ENCODE data around the gene GIN1.
A peak's percentile ranks its signal among the peaks of the same experiment; 100 is the strongest.
"Not testable (repeated sequence)": the region's sequence is repeated elsewhere in the genome, so short reads cannot be mapped to it uniquely, and the experiment has no call there.

Gene GIN1

DNA sequence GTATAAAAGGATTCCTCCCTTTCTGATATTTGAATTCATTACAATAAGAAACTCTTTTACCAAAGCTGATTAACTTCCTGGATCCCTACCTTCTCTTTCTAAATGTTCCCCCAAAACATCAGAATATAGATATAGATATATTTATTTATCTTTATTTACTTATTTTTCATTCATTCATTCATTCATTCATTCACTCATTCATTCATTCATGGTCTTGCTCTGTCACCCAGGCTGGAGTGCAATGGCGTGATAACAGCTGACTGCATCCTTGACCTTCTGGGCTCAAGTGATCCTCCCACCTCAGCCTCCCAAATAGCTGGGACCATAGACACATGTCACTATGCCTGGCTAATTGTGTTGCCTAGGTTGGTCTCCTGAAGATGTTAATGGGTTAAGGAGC lies 30.7 kb downstream of the GIN1 start:
- DNase-seq (ENCODE audit: low spot score), result no peak
- POLR2A ChIA-PET (ENCODE audit: low non-redundant PET), result no interaction called here

GRCh38 chr5:103086547-103086946 lies 33.4 kb downstream of the GIN1 start:
- peak; percentile 5 for DNase-seq (ENCODE audit: low spot score)
- TF ChIP-seq CTCF (conservative IDR thresholded peaks at IDR 0.05; ENCODE audit: low read depth), result no peak
- ChIA-PET POLR2A (ENCODE audit: low non-redundant PET) (no interaction called here), CTCF (interaction anchor here (0.7 kb wide), 1 partner anchor 18 kb away, joined by 3 read pairs; no protein-coding TSS in a partner anchor)
- no peak overlapping the region for H3K27ac ChIP-seq

More for the DNA sequence above, 30.7 kb downstream of the GIN1 start:
- H3K27ac ChIP-seq, result no peak overlapping the region
- no peak for TF ChIP-seq CTCF (conservative IDR thresholded peaks at IDR 0.05; ENCODE audit: low read depth)
- CTCF ChIA-PET, result no interaction called here

DNA sequence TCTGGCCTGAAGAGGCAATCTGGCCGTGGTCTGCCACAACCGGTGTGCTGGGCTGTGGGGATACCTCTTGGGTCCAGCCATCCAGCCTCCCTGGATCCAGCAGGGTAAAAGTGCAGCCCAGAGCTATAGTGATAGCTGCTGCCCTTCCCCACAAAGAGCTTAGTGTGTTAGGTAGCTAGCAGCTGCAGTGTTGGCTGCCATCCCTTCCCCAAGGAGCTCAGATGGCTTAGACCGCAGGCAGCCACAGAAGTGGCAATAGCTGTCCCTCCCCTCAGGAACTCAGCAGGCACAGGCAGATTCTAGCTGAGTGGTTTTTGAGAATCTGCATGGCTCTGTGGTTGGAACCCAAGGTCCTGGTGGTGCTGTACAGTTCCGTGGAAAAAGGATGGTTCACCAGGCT lies 40.1 kb downstream of the GIN1 start:
- no peak overlapping the region for H3K27ac ChIP-seq
- TF ChIP-seq CTCF (conservative IDR thresholded peaks at IDR 0.05; ENCODE audit: low read depth), result no peak
- DNase-seq (ENCODE audit: low spot score), result no peak
- POLR2A ChIA-PET (ENCODE audit: low non-redundant PET), result no interaction called here
- CTCF ChIA-PET, result no interaction called here

DNA sequence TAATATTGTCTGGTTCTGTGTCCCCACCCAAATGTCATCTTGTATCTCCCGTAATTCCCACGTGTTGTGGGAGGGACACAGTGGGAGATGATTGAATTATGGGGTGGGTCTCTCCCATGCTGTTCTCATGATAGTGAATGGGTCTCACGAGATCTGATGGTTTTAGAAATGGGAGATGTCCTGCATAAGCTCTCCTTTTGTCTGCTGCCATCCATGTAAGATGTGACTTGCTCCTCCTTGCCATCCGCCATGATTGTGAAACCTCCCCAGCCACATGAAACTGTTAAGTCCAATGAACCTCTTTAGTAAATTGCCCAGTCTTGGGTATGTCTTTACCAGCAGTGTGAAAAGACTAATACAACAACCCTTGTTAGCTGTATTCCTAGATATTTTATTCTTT lies 44.5 kb downstream of the GIN1 start:
- H3K27ac ChIP-seq, result no peak overlapping the region
- TF ChIP-seq CTCF (conservative IDR thresholded peaks at IDR 0.05; ENCODE audit: low read depth), result no peak
- ChIA-PET POLR2A (ENCODE audit: low non-redundant PET) (no interaction called here), CTCF (interaction anchor here (0.6 kb wide), 1 partner anchor 513 kb away, joined by 3 read pairs; no protein-coding TSS in a partner anchor)
- DNase-seq (ENCODE audit: low spot score), result no peak

GRCh38 chr5:103073500-103073899 lies 46.4 kb downstream of the GIN1 start:
- CTCF ChIA-PET; POLR2A ChIA-PET (ENCODE audit: low non-redundant PET): not testable (repeated sequence)

DNA sequence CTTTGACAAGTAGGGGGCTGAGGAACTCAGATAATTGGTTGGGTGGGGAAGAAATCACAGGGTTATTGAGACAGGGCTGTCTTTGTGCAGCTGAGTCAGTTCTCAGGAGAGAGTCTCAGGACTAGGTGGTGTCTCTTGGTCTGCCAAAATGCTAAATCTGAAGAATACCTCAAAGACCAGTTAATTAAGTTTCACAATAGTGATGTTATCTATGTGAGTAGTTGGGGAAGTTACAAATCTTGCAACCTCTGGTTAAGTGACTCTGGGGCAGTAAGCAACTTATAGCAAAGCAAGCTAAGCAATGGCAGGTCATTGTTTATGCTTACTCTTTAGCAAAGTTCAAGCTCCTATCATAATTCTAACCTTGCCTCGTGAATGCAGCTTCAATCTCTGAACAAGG lies 53.6 kb downstream of the GIN1 start:
- no peak for TF ChIP-seq CTCF (conservative IDR thresholded peaks at IDR 0.05; ENCODE audit: low read depth)
- ChIA-PET POLR2A (ENCODE audit: low non-redundant PET) (no interaction called here), CTCF (no interaction called here)
- H3K27ac ChIP-seq, result no peak overlapping the region
- no peak for DNase-seq (ENCODE audit: low spot score)

More at GRCh38 chr5:103073500-103073899, 46.4 kb downstream of the GIN1 start:
- not testable (repeated sequence) for DNase-seq (ENCODE audit: low spot score); H3K27ac ChIP-seq

DNA sequence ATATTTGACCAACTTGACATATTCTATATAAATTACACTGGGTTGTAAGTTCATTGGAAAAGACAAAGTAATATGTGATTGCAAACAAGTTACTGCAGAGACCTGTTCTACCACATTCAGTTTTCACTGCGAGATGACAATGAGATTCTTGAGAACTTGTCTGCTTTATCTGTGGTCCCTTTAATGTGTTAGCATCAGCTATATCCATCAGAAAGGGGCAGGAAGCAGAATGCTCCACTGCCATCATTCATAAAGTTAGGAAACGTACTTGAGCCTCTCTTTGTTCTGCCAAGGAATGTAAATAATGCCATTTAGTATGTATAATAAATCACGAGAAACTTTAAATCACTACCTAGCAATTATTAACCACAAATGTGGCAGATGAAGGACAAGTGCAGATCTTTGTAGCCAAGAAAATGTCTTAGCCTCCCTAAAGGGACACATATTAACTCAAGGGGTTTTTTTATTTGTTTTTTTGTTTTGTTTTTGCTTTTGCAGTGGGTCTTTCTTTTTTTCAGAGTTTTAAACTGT lies 59.4 kb downstream of the GIN1 start:
- TF ChIP-seq CTCF (conservative IDR thresholded peaks at IDR 0.05; ENCODE audit: low read depth), result no peak
- CTCF ChIA-PET, result no interaction called here
- no peak for DNase-seq (ENCODE audit: low spot score)
- POLR2A ChIA-PET (ENCODE audit: low non-redundant PET), result no interaction called here
- no peak overlapping the region for H3K27ac ChIP-seq
